HG03442 (cell line): ENCODE data around the gene CCDC85C.

ENCODE experiments used
- ATAC-seq: cut with Tn5 transposase; IDR thresholded peaks from one replicate; pipeline ENCODE4 v1.9.1; 2021; ENCODE audit warnings: mild to moderate bottlenecking, moderate library complexity; ENCODE audit not compliant: unreplicated experiment

The CCDC85C gene

GRCh38 chr14:99560922-99561683 is 42.9 kb downstream of the CCDC85C start:
- no peak for ATAC-seq

DNA sequence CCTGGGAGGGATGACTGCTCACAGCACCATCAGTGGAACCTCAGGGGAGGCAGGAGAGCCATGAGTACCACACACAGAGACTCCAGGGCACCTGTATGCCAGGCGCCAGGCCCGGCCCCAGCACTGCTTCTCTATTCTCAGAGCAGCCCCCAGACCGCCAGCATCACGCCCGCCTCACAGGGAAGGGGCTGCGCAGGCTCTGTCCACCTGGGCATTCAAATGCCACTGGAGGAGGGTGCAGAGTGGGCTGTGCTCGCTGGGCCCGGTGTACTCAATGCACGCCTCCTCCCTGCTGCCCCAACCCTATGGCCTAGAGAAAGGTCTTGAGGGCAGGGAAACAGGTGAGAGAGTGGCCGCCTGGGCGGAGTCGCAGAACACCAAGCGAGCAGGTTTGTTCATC is 43.6 kb downstream of the CCDC85C start:
- ATAC-seq, result no peak

DNA sequence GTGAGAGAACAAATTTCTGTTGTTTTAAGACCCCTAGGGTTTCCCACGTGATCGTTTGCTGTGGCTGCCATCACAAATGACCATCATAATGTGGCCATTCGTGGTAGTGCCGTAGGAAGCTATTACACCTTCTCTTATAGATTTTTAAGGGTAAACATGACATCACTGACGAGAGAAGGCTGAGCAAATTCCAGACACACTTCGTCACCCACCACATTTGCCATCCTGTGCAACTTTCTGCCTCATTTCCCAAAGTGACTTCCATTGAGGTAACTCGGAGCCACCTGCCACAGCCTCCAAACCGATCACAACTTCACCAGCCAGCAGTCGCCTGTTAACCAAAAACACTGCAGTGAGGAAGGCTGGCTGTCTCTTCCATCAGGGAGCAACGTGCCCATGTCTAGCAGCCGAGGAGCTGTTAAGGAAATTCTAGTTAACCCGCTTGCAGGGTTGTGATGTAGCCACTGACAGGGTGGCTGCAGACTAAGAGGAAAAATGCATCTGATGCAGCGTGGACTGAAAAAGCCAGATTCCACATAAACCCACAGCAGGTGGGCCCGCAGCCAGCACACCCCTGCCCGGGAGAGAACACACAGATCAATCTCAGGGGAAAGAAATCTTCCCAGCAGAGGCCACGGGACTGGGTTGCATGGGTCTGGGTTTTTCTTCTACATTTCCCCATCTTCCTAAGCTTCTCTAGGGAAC is 44.6 kb downstream of the CCDC85C start:
- ATAC-seq, result no peak

GRCh38 chr14:99556134-99556791 is 47.7 kb downstream of the CCDC85C start:
- no peak for ATAC-seq

DNA sequence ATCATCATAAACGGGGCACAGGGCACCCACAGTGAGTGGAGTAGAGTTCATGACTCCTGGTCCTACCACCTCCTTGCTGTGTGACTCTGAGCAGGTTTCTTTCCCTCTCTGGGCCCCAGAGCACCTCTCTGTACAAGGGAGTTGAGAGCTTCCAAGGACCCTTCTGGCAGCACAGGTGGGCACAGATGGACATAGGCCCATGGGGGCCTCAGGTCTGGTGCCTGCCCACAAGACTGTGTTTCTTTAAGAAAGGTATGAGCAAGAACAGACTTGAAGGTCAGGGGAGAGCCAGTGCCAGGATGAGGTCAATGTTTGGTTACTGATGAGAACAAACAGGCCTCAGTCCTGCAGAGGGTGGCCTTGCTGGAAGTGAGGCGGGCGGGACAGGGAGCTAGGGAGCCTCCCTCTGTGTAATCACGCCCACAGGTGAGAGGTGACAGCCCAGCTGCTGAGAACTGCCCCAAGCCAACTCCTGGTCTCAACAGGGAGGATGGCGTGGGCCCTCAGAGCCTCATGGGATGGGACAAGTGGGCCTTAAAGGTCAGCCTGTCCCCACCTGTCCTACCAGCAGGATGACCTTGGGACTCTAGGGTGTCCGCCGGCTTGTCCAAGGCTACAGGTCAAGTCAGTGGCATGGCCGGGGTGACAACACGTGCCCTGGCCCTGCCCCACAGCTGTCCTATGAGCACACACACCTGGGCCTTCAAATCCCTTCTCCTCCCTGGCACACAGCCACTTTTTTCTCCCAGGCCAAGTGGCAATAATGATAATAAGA is 49.1 kb downstream of the CCDC85C start:
- no peak for ATAC-seq

DNA sequence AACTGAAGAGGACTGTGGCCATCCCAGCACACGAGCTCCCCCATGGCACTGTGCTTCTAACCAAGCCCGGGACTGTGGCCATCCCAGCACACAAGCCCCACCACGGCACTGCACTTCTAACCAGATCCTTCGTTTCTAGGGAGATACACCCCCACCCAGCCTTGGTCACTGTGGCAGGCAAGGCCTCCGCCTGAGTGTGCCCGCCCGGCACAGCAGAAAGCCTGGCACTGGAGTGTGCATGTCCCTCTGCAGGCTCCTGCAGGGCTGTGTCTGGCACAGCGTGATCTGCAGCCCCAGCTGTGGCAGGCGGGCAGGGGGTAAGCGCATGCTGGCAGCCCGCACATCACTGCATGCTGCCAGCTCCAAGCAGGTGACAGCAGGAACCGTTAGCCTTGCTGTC is 49.8 kb downstream of the CCDC85C start:
- no peak for ATAC-seq

GRCh38 chr14:99552572-99553216 is 51.3 kb downstream of the CCDC85C start:
- no peak for ATAC-seq

GRCh38 chr14:99552021-99552553 is 51.9 kb downstream of the CCDC85C start:
- ATAC-seq, result no peak

- no peak for ATAC-seq
Measured at GRCh38 chr14:99551034-99551922, 52.7 kb downstream of the CCDC85C start.

- ATAC-seq, result no peak
Measured at GRCh38 chr14:99550387-99550992, 53.5 kb downstream of the CCDC85C start.

GRCh38 chr14:99549684-99550083 is 54.3 kb downstream of the CCDC85C start:
- ATAC-seq, result no peak

GRCh38 chr14:99548871-99549515 is 55.0 kb downstream of the CCDC85C start:
- ATAC-seq, result no peak

DNA sequence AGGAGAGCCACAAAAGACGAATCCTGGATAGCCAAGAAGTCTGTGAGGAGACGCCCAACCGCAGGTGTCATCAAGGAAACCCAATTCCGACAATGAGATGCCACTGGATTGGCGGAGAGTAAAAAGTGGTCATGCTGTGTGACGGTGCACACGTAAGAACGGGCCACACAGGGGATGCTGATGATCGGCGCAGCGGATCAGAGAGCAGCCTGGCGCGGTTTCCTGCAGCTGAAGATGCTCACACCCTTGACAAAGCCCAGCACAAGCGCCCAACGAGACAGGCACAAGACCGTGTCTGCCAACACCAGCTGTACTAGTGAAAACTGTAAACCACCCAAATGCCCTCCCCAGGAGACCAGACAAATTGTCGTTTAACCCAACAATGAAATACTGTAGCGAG is 55.8 kb downstream of the CCDC85C start:
- ATAC-seq, result no peak

DNA sequence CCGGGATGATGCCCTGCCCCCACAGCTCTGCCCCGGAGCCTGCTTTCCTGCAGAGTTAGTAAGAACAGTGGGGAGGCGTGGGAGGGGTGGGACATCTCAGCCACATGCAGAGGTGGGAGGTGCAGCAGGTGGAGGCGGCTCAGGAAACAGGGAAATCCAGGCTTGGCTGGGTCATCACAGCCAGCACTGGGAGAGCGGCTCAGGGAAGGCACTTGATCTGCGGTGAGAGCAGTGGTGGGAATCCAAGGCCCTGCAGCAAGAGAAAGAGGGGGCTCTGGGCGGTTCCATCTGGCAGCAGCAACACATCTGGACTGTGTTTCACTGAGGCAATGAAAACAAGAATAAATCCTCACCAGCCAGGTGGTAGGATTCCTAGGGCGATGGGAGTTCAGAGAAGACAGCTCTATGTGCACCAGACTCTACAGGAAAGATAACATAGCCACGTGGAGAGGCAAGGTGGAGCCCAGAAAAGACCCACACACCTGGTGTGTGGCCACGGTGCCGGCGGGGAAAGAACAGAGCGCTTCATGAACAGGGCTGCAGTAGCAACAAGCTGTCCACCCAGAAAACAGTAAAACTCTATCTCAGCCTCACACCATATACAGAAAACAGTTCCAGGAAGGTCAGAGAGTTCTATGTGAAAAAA is 57.6 kb downstream of the CCDC85C start:
- no peak for ATAC-seq

GRCh38 chr14:99545586-99545985 is 58.4 kb downstream of the CCDC85C start:
- no peak for ATAC-seq

DNA sequence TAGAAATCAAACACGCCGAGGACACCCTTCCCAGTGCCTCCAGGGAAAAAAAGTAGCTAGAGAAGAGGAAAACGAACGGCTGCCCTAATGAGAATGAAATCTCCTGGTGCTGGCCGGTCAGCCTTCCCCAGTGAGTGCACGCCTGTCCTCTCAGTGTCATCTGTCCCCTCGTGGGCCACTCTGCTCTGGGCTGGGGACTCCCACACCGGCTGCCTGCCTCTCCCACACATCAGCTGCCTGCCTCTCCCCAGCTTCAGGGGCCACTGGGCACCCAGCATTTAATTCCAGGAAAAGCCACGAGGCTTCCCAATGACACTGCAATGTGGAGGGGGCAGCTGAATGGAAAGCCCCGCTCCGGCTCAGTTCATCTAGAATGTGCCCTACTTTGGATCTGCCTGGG is 59.0 kb downstream of the CCDC85C start:
- no peak for ATAC-seq

GRCh38 chr14:99543985-99544384 is 60.0 kb downstream of the CCDC85C start:
- no peak for ATAC-seq

DNA sequence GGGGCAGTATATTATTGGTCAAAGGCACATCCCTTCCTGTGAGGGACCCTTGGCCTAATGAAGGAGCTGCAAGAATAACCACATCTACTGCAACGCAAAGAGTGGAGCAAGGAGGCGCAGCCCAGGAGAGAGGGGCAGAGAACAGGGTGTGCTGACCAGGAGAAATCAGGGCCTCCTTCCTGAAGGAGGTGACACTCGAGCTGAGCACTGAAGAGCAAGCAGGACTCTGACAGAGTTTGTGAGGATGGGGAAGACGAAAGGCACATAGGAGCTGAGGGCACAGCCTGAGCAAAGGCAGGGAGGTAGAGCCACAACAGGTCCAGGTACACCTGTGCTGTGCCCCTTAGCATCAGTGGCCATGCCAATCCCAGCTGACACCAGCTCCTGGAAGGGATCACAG is 60.6 kb downstream of the CCDC85C start:
- no peak for ATAC-seq
